Stimulated activated CD8-positive, alpha-beta memory T cell treated with anti-CD3 and anti-CD28 coated beads, Interleukin-15, amount 100 ng/mL, for 1 hour (primary cell): ENCODE measurements around the gene STK17B.
A peak's percentile ranks its signal among the peaks of the same experiment; 100 is the strongest.

ENCODE experiments used
- DNase-seq: peaks from one replicate; pipeline ENCODE4 v3.0.0-alpha.2; 2020; ENCODE audit warnings: low read depth

STK17B gene

DNA sequence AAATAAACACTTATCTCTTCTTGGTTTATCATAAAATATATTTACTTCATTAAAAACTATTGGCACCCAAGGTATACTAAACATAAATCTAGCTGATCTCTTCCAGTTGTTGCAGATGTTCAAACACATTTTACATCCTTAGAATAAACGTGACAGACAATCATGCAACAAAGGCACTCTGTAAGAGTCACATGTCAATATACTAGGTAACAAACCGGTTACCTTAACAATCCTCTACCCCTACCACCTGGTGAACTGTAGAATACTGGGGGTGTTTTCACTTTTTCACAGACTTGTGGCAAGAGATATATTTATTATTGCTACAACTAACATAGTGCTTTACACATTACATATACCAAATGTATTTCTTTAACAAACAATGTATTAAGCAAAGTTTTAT, 15.8 kb downstream of the STK17B start:
- no peak for DNase-seq

DNA sequence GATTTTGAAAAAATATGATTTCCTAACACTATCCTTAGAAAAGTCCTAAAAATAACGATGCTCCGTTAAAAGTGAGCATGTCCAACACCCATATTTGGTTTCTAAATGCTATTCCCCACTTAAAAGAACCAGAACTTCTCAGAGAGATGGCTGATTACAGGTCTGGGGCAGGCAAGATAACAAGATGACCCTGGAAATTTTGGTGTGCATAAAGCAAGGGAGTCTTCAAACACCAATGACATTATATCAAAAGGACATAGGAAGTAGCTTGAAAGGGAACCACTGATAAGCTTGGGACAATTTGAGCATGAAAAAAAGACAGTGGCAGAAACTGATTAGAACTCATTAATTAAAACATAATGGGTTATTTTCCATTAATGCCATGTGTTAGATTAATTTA, 17.9 kb downstream of the STK17B start:
- no peak for DNase-seq

GRCh38 chr2:196149948-196150347, 21.4 kb downstream of the STK17B start:
- no peak for DNase-seq

- no peak for DNase-seq
Observed at GRCh38 chr2:196148736-196149135, 22.6 kb downstream of the STK17B start.

DNA sequence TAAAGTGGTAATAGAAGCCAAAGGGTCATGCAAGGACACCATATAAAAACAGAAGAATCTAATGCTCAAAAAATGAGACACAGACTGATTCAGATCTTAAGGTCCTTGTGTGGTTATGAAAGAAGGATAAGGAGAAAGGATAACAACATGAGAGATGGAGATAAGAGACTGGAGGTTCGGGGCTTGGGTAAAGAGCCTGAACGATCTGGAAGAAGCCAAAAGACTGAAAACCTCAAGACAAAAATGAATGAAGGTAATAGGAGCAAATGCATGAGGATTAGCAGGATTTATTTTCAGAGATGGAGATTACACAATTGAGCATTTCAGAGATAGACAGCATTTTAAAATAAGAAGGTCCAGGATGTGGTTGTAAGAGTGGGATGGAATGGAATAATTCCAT, 26.1 kb downstream of the STK17B start:
- no peak for DNase-seq

GRCh38 chr2:196144513-196145126, 26.8 kb downstream of the STK17B start:
- no peak for DNase-seq

DNA sequence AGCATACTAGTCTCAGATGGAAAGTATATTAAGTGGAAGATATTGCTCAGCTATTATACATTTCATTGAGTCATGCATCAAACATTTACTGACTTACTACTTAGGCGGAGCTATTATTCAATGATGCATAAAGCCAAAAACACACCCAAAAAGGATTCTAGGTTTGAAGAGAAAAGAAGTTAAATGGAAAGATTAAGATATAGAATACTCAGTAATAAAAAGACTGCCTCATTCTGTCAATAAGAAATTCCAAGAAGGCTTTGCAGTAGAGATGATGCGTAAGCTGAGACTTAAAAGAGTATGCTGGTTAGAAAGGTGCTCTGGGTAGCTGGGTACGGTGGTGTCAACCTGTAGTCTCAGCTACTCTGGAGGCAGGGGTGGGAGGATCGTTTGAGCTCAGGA, 27.6 kb downstream of the STK17B start:
- DNase-seq = no peak

- DNase-seq = no peak
Observed at GRCh38 chr2:196142825-196143224, 28.6 kb downstream of the STK17B start.

- no peak for DNase-seq
Observed at GRCh38 chr2:196140213-196140612, 31.2 kb downstream of the STK17B start.

DNA sequence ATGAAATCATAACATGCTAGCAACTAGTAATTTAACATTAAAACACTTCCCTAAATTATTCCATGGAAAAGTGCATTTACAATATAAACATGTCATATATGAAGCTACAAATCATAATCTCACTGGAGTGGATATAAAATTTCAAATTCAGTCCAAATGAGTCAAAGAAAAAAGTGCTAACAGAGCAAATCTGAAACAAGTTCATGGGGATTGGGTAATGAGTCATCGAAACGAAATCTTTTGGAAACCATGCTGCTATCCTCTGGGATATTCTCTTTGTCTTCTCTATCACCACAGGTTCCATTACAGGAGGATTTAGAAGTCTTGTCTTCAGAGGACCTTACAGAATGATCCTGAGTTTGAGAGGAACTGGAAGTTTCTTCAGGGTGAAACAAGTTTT, 34.1 kb downstream of the STK17B start:
- no peak for DNase-seq

DNA sequence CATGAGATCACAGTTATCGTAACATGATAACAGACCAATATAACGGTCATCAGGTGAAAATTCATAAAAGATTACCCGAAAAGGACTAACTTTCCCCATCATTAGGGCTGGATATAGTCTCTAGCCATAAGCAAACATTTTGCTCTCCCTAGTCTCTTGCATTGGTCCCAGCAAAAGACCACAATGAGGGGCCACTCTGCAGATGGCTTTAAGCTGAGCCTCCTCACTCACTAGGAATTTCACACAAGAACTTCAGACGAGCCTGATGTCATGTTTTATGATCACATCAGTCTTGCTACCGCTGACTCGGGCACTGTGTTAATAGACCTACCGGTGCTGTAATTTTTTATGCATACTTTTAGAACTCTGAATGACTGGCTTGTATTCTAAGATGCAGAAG, 35.2 kb downstream of the STK17B start:
- DNase-seq = no peak

- DNase-seq = no peak
Observed at GRCh38 chr2:196131949-196132925, 39.1 kb downstream of the STK17B start.

DNA sequence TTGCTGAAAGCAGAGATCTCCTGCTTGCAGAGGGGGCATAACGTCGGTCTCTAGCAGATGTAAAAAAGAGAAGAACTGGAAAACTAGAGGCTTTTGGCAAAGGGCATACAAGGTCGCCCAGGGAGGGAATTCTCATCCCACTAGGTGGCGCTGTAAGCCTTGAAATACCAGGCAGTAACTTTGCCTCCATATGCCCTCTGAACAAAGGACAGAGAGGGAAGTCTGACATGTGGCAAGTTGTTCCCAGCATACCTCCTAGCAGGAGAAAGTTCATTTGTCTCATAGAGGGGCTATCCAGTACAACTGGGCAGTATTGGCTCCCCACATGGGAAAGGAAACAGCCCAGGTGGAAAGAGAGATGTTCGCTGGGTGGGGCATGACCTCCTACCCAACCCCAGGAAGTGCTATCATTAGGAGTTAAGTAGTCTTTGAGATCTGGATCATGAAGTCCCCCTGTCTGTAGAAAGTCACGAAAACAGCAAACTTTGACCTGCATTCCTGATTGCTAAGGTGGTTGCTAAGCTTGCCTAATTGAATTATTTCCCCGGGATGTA, 39.9 kb downstream of the STK17B start:
- DNase-seq = peak; percentile 38

- no peak for DNase-seq
Observed at GRCh38 chr2:196130039-196130825, 41.1 kb downstream of the STK17B start.

DNA sequence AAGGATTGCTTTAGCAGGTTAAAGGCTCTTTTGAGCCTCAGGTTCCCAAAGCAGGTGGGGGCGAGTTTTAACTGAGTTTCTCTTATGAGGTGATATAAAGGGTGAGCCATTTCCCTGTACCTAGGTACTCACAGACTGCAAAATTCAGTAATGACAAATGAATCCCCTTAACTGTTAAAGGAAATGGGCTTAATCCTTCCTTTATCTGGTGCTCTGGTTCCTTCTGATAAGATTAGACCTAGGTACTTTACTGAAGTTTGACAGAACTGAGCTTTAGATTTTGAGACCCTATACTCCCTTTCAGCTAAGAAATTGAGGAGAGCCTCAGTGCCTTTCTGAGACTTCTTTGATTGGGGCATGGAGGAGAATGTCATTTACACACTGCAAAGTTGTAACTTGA, 42.6 kb downstream of the STK17B start:
- no peak for DNase-seq

- no peak for DNase-seq
Observed at GRCh38 chr2:196125596-196125995, 45.8 kb downstream of the STK17B start.

DNA sequence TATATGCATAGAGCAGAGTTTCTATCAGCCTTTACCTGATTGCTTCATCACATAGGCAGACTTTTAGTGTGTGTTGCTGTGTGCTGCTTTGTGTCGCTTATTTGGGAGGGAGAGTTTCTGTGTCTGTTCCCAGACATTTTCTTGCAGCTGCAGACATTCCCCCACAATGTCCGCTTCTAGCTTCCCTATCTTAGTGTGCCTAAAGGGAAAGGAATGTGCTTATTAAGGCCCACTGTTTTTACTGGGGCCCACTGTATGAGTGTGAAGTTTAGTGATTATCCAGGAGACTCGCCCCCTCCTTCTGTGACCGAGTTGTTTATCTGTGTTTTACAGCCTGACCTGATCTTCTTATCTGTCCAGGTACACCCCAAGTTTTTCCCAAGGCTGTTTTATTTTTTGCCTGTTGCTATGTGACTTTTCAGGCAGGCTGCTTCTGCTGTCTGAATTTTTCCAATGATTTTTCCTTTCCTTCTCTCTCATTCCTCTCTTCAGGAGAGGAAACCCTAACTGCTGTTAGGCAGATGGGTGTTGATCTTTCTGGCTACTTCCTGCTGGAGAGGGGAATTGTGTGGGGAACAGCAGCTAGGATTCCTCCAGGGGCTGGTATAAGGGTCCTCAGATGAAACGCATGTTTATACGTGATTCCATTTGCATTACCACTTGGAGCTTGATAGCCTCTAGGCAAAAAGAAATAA, 47.6 kb downstream of the STK17B start:
- DNase-seq = no peak

- no peak for DNase-seq
Observed at GRCh38 chr2:196119926-196120325, 51.5 kb downstream of the STK17B start.

GRCh38 chr2:196117214-196117705, 54.1 kb downstream of the STK17B start:
- no peak for DNase-seq

- DNase-seq = no peak
Observed at GRCh38 chr2:196113061-196113974, 58.1 kb downstream of the STK17B start.
